SKM-1 (cell line): ENCODE measurements around the gene FOXD1.
"Not testable (repeated sequence)": the region's sequence is repeated elsewhere in the genome, so short reads cannot be mapped to it uniquely, and the experiment has no call there.

Source experiments
- DNase-seq: peaks from one replicate; lab custom pipeline; 2025; ENCODE audit not compliant: unreplicated experiment; lab: John Stamatoyannopoulos, UW

The FOXD1 gene

DNA sequence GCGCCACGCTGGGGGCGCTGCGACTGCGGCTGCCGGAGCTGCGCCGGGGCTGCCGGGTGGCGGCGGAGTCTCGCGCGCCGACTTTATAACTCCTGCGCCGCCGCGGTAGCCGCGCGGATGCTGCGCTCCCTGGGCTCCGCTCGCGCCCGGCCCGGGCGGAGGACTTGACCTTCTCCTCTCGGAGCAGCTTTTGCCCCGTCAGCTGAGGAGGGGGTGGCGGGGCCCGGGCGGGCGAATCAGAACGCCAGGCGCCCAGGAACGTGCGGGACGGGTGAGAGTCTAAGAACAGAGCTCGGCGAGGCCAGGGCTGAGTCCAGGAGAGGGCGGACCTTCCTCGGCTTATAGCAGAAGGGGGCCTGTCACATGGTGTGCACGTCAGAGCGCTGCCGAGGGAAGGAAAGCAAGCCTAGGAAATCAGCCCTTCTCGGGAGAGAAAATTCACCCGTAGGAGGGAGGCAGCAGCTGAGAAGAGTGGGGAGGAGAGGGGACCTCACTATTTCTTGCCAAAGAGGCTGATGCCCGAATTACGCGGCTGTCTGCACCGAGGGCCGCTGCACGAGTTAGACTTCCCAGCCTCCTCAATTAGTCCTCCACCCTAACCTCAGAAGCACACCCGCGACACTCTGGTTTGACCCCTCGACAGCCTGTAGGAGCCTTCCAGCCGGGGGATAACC lies at the start of gene FOXD1:
Gene FOXD1, minus strand, starts transcription at position 315 of the 674 bp plus-strand sequence. CDS start 415 bp downstream, outside the sequence.
- DNase-seq, result no peak

GRCh38 chr5:73497497-73498056 lies 49.0 kb upstream of the FOXD1 start:
- DNase-seq, result no peak

GRCh38 chr5:73496984-73497457 lies 48.4 kb upstream of the FOXD1 start:
- DNase-seq, result peak; percentile 59

DNA sequence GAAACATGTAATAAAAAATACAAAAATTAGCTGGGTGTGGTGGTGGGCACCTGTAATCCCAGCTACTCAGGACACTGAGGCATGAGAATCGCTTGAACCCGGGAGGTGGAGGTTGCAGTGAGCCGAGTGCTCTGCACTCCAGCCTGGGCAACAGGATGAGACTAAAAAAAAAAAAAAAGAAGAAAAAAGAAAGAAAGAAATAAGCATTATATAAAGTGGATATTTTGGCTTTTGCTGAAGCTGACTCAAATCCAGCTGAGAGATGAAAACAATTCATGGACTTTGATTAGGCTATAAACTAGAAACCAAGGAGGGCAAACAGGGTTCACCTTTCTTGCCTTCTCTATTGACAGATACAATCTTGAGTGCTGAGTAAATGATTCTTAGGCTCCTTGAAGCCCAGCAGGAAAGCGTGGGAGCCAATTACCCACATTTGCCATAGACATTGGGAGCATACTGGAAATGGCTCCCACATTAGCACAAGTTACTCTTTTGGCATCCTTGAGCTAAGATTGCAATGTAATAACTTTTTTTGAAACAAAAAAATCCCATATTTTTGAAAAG lies 47.3 kb upstream of the FOXD1 start:
- no peak for DNase-seq

GRCh38 chr5:73494721-73495120 lies 46.1 kb upstream of the FOXD1 start:
- no peak for DNase-seq

- DNase-seq, result no peak
These were observed 44.8 kb upstream of the FOXD1 start for GRCh38 chr5:73493421-73493820.

DNA sequence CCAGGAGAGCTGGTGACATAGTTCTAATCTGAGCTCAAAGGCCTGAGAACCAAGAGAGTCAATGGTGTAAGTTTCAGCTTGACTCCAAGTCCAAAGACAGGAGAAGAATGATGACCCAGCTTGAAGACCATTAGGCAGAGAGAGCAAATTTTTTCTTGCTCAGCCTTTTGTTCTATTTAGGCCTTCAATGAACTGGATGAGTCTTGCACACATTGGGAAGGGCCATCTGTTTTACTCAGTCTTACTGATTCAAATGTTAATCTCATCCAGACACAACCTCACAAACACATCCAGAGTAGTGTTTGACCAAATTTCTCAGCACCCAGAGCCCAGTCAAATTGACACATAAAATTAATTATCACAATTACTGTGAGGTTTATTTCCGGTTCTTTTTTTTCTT lies 42.6 kb upstream of the FOXD1 start:
- no peak for DNase-seq

- no peak for DNase-seq
These were observed 41.5 kb upstream of the FOXD1 start for GRCh38 chr5:73490088-73490487.

GRCh38 chr5:73488806-73489205 lies 40.2 kb upstream of the FOXD1 start:
- no peak for DNase-seq

GRCh38 chr5:73487815-73488214 lies 39.2 kb upstream of the FOXD1 start:
- no peak for DNase-seq

DNA sequence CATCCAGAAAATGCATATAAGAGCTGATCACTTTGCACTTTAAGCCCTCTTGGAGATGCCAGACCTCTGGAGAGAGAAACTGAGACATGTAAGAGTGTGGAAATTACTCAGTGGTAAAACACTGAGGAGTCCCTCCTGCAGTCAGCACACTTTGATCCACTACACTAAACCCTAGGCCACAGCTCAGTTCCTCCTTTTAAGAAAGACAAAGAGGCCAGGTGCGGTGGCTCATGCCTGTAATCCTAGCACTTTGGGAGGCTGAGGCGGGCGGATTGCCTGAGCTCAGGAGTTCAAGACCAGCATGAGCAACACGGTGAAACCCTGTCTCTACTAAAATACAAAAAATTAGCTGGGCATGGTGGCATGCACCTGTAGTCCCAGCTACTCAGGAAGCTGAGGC lies 38.7 kb upstream of the FOXD1 start:
- DNase-seq, result not testable (repeated sequence)

DNA sequence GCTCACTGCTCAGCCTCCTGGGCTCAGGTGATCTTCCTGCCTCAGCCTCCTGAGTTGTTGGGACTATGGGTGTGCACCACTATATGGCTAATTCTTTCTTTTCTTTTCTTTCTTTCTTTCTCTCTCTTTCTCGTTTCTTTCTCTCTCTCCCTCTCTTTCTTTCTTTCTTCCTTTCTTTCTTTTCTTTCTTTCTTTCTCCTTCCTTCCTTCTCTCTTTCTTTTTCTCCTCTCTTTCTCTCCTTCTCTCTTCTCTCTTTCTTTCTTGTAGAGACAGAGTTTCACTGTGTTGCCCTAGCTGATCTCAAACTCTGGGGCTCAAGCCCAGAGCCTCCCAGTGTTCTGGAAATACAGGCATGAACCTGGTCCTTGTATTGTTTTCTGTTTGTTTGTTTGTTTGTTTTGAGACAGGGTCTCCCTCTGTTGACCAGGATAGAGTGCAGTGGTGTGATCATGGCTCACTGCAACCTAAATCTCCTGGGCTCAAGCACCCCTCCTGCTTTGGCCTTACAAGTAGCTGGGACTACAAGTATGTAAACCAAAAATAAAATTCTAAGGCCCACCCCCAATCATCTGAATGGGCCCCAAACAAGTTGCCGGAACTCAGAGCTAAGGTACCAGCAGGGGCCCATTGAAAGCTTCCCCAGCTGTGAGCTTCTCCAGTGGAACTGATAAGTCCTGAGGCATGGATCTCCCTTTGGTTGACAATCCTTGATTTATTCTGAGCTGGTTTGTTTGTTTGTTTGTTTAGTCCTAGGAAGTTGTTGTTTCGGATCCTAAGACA lies 37.7 kb upstream of the FOXD1 start:
- DNase-seq, result no peak

- no peak for DNase-seq
These were observed 37.1 kb upstream of the FOXD1 start for GRCh38 chr5:73485715-73486114.

DNA sequence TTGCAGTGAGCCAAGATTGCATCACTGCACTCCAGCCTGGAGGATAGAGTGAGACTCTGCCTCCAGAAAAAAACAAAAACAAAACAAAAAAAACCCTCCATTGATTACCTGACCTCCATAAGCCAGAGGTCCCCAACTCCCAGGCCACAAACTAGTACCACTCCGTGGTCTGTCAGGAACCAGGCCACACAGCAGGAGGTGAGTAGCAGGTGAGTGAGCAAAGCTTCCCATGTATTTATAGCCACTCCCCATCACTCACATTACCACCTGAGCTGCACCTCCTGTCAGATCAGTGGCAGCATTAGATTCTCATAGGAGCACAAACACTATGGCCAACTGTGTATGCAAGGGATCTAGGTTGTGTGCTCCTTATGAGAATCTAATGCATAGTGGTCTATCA lies 35.9 kb upstream of the FOXD1 start:
- no peak for DNase-seq

DNA sequence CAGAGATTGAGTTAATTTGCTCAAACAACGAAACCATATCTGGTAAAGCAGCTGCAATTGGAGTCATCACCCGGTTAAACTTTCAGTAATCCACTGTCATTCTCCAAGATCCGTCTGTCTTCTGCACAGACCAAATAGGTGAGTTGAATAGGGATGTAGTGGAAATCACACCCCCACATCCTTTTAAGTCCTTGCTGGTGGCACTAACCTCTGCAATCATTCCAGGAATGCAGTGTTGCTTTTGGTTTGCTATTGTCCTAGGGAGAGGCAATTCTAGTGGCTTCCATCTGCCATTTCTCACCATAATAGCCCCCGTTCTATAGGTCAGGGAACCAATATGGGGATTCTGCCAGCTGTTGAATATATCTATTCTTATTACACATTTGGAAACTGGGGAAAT lies 35.1 kb upstream of the FOXD1 start:
- no peak for DNase-seq

DNA sequence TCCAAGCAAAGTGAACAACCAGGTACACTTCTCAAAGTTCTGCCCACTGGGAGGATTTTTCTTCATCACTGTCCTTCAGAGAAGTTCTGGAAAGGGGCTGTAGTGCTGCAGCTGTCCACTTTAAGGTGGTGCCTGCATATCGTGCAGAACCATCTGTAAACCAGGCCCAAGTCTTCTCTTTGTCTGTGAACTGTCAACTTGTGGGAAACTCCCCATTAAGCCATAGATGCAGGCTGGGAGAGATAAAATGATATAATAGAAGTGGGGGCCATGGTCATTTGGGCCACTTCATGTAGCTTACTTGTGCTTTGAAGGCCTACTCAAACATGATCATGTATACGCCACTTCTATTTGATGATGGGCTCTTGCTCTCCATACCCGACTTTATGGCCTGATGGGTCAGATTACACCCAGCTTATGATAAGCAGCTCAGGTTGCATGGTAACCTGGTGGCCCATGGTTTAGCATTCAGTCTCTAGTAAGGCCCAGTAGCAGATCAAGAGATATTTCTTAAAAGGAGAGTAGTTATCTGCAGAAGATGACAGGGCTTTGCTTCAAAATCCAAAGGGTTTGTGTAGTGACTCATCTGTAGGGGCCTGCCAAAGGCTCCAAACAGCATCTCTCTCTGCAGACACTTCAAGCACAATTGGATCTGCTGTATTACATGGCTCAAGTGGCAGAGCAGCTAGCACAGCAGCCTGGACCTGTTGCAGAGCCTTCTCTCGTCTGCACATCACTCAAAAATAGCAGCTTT lies 34.0 kb upstream of the FOXD1 start:
- DNase-seq, result no peak

DNA sequence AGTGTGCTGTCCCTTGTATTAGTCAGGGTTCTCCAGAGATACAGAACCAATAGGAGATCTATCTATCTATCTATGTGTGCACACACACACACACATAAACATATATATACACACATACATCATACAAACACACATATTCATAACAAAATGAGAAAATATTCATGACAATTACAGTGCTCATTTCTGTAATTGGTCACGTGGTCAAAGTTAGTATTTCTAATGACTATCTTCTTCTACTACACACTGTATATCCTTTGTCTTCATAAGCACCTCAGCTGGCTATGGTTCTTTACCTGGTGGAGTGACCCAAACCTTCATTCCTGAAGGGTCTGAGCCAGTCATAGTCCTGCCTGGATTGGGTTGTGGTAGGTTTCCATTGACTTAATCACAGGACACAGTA lies 31.9 kb upstream of the FOXD1 start:
- DNase-seq, result no peak

DNA sequence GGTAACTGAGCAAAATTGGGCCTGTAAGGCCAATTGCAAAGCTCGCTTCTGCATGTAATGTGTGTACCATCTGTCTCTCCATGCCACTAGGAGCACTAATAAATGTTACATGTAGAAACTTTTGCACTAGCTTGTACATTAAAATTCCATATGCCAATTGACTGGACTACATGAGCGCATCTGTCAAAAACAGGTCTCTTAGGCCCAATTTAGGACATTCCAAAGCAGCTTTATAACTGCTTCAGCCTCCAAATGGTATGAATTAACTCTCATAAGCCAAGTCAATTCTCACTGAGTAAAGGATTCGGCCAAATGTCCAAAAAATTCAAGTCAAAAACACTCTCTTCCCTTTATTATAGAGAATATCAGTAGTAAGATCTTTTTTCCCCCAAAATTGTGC lies 23.5 kb upstream of the FOXD1 start:
- no peak for DNase-seq

GRCh38 chr5:73471654-73472053 lies 23.1 kb upstream of the FOXD1 start:
- no peak for DNase-seq

DNA sequence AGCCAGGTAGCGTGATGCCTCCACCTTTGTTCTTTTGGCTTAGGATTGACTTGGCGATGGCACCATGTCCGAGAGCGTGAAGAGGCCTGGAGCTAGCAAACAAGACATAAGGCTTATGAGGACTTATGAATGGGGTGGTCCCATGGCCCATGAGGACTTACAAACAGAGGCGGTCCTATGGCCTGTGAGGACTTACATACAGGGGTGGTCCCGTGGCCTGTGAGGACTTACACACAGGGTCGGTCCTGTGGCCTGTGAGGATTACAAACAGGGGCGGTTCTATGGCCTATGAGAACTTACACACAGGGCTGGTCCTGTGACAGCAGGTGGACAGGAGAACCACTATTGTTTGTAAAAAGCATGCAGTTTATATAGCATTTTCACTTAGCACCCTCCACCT lies 21.3 kb upstream of the FOXD1 start:
- no peak for DNase-seq

DNA sequence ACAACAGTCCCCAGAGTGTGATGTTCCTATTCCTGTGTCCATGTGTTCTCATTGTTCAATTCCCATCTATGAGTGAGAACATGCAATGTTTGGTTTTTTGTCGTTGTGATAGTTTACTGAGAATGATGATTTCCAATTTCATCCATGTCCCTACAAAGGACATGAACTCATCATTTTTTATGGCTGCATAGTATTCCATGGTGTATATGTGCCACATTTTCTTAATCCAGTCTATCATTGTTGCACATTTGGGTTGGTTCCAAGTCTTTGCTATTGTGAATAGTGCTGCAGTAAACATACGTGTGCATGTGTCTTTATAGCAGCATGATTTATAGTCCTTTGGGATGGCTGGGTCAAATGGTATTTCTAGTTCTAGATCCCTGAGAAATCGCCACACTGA lies 20.1 kb upstream of the FOXD1 start:
- not testable (repeated sequence) for DNase-seq
